Measurements from ENCODE around the gene PFAS.

PFAS gene

GRCh38 chr17:8256291-8256690 lies 7.2 kb downstream of the PFAS start:
- no peak for TF ChIP-seq CTCF (IDR thresholded peaks at IDR 0.05; ENCODE audit: control extremely low read depth, extremely low read depth, low read depth, missing control alignments)
- CTCF ChIA-PET = interaction anchor here (0.9 kb wide), 1 partner anchor 24 kb away, joined by 3 read pairs; no protein-coding TSS in a partner anchor
- POLR2A ChIA-PET = no interaction called here
- no peak for DNase-seq (ENCODE audit: extremely low spot score)

- DNase-seq (ENCODE audit: extremely low spot score) = no peak
- TF ChIP-seq CTCF (IDR thresholded peaks at IDR 0.05; ENCODE audit: control extremely low read depth, extremely low read depth, low read depth, missing control alignments) = no peak
- POLR2A ChIA-PET = no interaction called here
- CTCF ChIA-PET = interaction anchor here (0.9 kb wide), 1 partner anchor 24 kb away, joined by 3 read pairs; no protein-coding TSS in a partner anchor
Observed at GRCh38 chr17:8256691-8257090, 7.6 kb downstream of the PFAS start.

- POLR2A ChIA-PET = no interaction called here
- CTCF ChIA-PET = interaction anchor here (0.9 kb wide), 1 partner anchor 43 kb away, joined by 3 read pairs; no protein-coding TSS in a partner anchor
- TF ChIP-seq CTCF (IDR thresholded peaks at IDR 0.05; ENCODE audit: control extremely low read depth, extremely low read depth, low read depth, missing control alignments) = no peak
- DNase-seq (ENCODE audit: extremely low spot score) = no peak
Observed at GRCh38 chr17:8257801-8258200, 8.7 kb downstream of the PFAS start.

GRCh38 chr17:8264320-8264719 lies 15.2 kb downstream of the PFAS start:
- TF ChIP-seq CTCF (IDR thresholded peaks at IDR 0.05; ENCODE audit: control extremely low read depth, extremely low read depth, low read depth, missing control alignments) = no peak
- POLR2A ChIA-PET = interaction anchor here (1.7 kb wide), 1 partner anchor 16 kb away, joined by 4 read pairs; the partner anchor contains the start of gene CTC1
- CTCF ChIA-PET = no interaction called here
- no peak for DNase-seq (ENCODE audit: extremely low spot score)

- no peak for DNase-seq (ENCODE audit: extremely low spot score)
- ChIA-PET POLR2A (interaction anchor here (1.7 kb wide), 1 partner anchor 17 kb away, joined by 4 read pairs; the partner anchor contains the start of gene CTC1), CTCF (interaction anchor here (1.2 kb wide), 1 partner anchor 119 kb away, joined by 3 read pairs; no protein-coding TSS in a partner anchor)
- TF ChIP-seq CTCF (IDR thresholded peaks at IDR 0.05; ENCODE audit: control extremely low read depth, extremely low read depth, low read depth, missing control alignments) = no peak
Observed at GRCh38 chr17:8264836-8265542, 15.9 kb downstream of the PFAS start.

- no peak for TF ChIP-seq CTCF (IDR thresholded peaks at IDR 0.05; ENCODE audit: control extremely low read depth, extremely low read depth, low read depth, missing control alignments)
- CTCF ChIA-PET = no interaction called here
- POLR2A ChIA-PET = no interaction called here
- DNase-seq (ENCODE audit: extremely low spot score) = no peak
Observed at GRCh38 chr17:8266648-8267479, 17.8 kb downstream of the PFAS start.
